Mucosa of descending colon (tissue), 3 donors: ENCODE data around the gene CNTLN. TPM values are rescaled to one million over a fixed set of nuclear protein-coding genes. Genes with fewer than 3 reads are reported as not detected.

ENCODE experiments used
- ATAC-seq: fragments of 200-7000 bp; cut with Tn5 transposase; one replicate; pipeline ENCODE4 v1.9.1; 2020; ENCODE audit warnings: mild to moderate bottlenecking, moderate library complexity
- DNase-seq, 3 donors: peaks; one replicate each; pipeline ENCODE4 v3.0.0-alpha.2; 2020
- H3K36me3 ChIP-seq: fragments of 200-600 bp; one replicate; pipeline ENCODE4 v1.8.0; 2021; ENCODE audit warnings: low read depth, mild to moderate bottlenecking
- H3K4me1 ChIP-seq: fragments of 200-600 bp; one replicate; pipeline ENCODE4 v1.8.0; 2021; ENCODE audit warnings: low read depth, mild to moderate bottlenecking
- H3K4me3 ChIP-seq: fragments of 200-600 bp; one replicate; pipeline ENCODE4 v1.8.0; 2021; ENCODE audit warnings: mild to moderate bottlenecking
- H3K9me3 ChIP-seq: fragments of 200-600 bp; one replicate; pipeline ENCODE4 v1.8.0; 2021; ENCODE audit warnings: mild to moderate bottlenecking
- intact Hi-C, 2 donors: fragments of 100-400 bp; cut with DNase I in 1 of 2; cut with micrococcal nuclease in 1 of 2; formaldehyde crosslinking; loops; one replicate each; pipeline versions ENCODE4 v1.11.0 to v1.11.1; 2022; cut with DNase I, micrococcal nuclease
- total RNA-seq, 3 donors: library from RNA; stranded (reverse); fragmentation: NEBNext Ultra II Directional in 2 of 3; extraction: Animal tissue kit (Norgen Biotek cat#: 25700) in 2 of 3; gene quantifications; one replicate each; pipeline versions ENCODE4 v1.2.1 to v1.2.4, GENCODE V29; 2021 to 2023
- TF ChIP-seq, protein P1 (sequence below): fragments of 200-600 bp; IDR thresholded peaks from one replicate; pipeline ENCODE4 v1.8.0; 2022; ENCODE audit warnings: antibody characterized with exemption, mild to moderate bottlenecking
- donor health status: DM: no; HTN: no; CAD: no; lungs with moderate emphysema.
- donor health status: DM: no; HTN: no; CAD: no.
- donor health status: DM: no; HTN: yes; CAD: no.

Gene CNTLN
- total RNA-seq, 3 donors from 2014 or later, result 1.5 to 9.8 (median 4.1) TPM

DNA sequence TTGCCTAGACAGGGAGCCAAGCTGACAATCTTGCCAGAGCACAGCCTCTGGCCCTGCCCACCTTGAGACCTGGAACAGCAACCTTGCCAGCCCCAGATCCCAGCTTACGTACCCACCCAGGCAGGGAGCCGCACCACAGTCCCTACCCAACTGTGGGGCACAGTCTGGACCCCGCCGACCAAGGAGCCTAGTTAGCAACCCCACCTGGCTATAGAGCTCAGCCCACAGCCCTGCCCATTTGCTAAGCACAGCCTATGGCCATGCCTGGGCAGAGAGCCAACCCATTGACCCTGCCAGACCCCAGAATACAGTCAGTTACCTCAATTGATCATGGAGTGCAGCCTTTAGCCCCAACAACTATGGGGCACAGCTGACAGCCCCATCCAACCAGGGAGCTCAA lies 346.1 kb downstream of the CNTLN start:
- Histone ChIP-seq H3K4me3 (no peak overlapping the region), H3K4me1 (no peaks in the 10 kb centered on the region), H3K9me3 (no peaks in the 10 kb centered on the region), H3K36me3 (no peaks in the 10 kb centered on the region)
- intact Hi-C loops, result no loop called here
- TF ChIP-seq, protein P1, sequence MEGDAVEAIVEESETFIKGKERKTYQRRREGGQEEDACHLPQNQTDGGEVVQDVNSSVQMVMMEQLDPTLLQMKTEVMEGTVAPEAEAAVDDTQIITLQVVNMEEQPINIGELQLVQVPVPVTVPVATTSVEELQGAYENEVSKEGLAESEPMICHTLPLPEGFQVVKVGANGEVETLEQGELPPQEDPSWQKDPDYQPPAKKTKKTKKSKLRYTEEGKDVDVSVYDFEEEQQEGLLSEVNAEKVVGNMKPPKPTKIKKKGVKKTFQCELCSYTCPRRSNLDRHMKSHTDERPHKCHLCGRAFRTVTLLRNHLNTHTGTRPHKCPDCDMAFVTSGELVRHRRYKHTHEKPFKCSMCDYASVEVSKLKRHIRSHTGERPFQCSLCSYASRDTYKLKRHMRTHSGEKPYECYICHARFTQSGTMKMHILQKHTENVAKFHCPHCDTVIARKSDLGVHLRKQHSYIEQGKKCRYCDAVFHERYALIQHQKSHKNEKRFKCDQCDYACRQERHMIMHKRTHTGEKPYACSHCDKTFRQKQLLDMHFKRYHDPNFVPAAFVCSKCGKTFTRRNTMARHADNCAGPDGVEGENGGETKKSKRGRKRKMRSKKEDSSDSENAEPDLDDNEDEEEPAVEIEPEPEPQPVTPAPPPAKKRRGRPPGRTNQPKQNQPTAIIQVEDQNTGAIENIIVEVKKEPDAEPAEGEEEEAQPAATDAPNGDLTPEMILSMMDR, result no peak
- no peak for ATAC-seq
- DNase-seq, result peak in 1 of 3 donors; percentile 44

DNA sequence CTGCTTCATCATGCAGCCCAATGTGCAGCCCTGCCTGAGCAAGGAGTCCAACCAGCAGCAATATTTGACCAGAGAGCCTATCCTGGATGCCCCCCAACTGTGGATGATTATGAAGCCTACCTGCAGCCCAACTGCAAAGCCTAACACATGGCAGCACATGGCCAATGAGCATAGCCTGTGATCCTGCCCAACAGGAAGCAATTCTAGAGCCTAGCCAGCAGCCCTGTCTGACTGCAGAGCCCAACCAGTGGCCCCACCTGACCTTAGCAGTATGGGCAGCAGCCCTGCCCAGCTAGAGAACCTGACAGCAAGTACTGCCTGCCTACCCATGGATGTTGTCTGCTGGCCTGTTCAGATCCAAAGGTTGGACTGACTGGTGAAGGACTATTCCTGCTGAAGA lies 346.7 kb downstream of the CNTLN start:
- DNase-seq (no peak), ATAC-seq (no peak)
- intact Hi-C loops, result no loop called here
- Histone ChIP-seq H3K4me1 (no peaks in the 10 kb centered on the region), H3K4me3 (no peak overlapping the region), H3K36me3 (no peaks in the 10 kb centered on the region), H3K9me3 (no peaks in the 10 kb centered on the region)
- TF ChIP-seq, protein P1, result no peak

DNA sequence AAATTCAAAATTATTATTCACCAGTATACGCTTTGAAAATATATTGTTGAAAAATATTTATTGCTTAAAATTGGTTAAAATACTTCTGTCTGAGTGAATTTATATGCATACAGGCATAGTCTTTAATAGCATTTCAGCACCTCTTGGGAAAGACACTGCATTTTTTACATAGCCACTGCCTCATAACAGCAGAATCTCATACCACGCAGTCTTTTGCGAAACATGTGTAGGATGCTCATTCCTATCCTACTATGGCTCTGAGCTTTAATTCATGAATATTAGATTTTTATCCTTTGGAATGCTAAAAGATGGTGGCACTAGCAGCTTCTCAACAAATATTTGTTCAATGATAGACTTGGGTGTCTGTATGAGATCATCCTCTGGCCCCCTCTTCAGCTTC lies 350.1 kb downstream of the CNTLN start:
- H3K4me3 ChIP-seq, result no peak overlapping the region
- DNase-seq (no peak), ATAC-seq (no peak)
- TF ChIP-seq, protein P1, result no peak
- H3K36me3 ChIP-seq, result no peaks in the 10 kb centered on the region
- no peaks in the 10 kb centered on the region for H3K9me3 ChIP-seq
- H3K4me1 ChIP-seq, result no peaks in the 10 kb centered on the region
- intact Hi-C loops, result no loop called here

- Histone ChIP-seq H3K4me1 (no peaks in the 10 kb centered on the region), H3K36me3 (no peaks in the 10 kb centered on the region), H3K9me3 (no peaks in the 10 kb centered on the region), H3K4me3 (no peak overlapping the region)
- DNase-seq (no peak), ATAC-seq (no peak)
- intact Hi-C loops, result no loop called here
- TF ChIP-seq, protein P1, result no peak
These were observed 351.6 kb downstream of the CNTLN start for GRCh38 chr9:17486396-17486795.

GRCh38 chr9:17487467-17487866 lies 352.6 kb downstream of the CNTLN start:
- H3K4me1 ChIP-seq, result no peaks in the 10 kb centered on the region
- peak overlapping the region; percentile 1 for H3K4me3 ChIP-seq
- intact Hi-C loops, result no loop called here
- DNase-seq (no peak), ATAC-seq (no peak)
- TF ChIP-seq, protein P1, result no peak
- no peaks in the 10 kb centered on the region for H3K9me3 ChIP-seq
- H3K36me3 ChIP-seq, result no peaks in the 10 kb centered on the region

DNA sequence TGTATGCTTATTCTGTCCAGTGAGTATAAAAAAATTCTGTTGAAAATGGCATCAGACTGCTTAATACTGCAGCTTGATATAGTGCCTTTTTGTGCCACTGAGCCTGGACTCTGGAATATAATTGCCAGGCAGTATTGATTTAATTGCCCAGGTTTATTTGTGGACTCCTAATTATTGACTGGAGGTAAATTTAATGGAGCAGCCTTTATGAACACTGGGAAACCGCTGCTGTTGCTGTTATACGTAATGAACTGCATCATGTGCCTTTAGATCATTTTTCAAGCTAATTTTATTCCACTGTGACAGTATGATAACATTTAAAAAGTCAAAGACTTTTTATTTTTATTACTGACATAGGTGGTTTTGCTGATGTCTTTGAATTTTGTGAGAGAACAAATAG lies 353.8 kb downstream of the CNTLN start:
- no peak for ATAC-seq
- no peaks in the 10 kb centered on the region for H3K36me3 ChIP-seq
- TF ChIP-seq, protein P1, result no peak
- no peak for DNase-seq
- no peaks in the 10 kb centered on the region for H3K9me3 ChIP-seq
- no peaks in the 10 kb centered on the region for H3K4me1 ChIP-seq
- H3K4me3 ChIP-seq, result no peak overlapping the region
- intact Hi-C loops, result no loop called here
